Keratinocyte (primary cell): Measurements from ENCODE around the gene CCDC40. TPM values are rescaled to one million over a fixed set of nuclear protein-coding genes. Genes with fewer than 3 reads are reported as not detected.

Experiments used
- DNase-seq: peaks from one replicate; pipeline ENCODE4 v3.0.0-alpha.2; 2011; ENCODE audit warnings: low read depth, missing footprints, low spot score
- FAIRE-seq: peaks from 2 replicates; lab custom pipeline; 2011; peaks lifted over from hg19 to GRCh38; lab: Jason Lieb, UNC
- H2AFZ ChIP-seq: 2 replicates; pipeline ENCODE4 v1.6.0; 2012; ENCODE audit warnings: low read length, control low read depth, inconsistent platforms; ENCODE audit not compliant: control insufficient read depth
- H3K27ac ChIP-seq: 2 replicates; pipeline ENCODE4 v1.5.1; 2011; ENCODE audit warnings: low read length; ENCODE audit not compliant: control insufficient read depth, insufficient read depth
- H3K27me3 ChIP-seq: 3 replicates; pipeline ENCODE4 v1.6.0; 2011; ENCODE audit warnings: low read length; ENCODE audit not compliant: control insufficient read depth, insufficient read depth; ENCODE audit errors: extremely low read depth
- H3K36me3 ChIP-seq, 2 experiments: 2 replicates in 1 of 2; 3 replicates in 1 of 2; pipeline ENCODE4 v1.5.1; 2011; ENCODE audit warnings: low read length in 2 of 2, mild to moderate bottlenecking in 1 of 2; ENCODE audit not compliant: control insufficient read depth in 2 of 2, insufficient read depth in 2 of 2; ENCODE audit errors: extremely low read depth in 1 of 2
- H3K4me1 ChIP-seq: 3 replicates; pipeline ENCODE4 v1.5.1; 2011; ENCODE audit warnings: low read length; ENCODE audit not compliant: control insufficient read depth, insufficient read depth; ENCODE audit errors: extremely low read depth
- H3K4me2 ChIP-seq: 3 replicates; pipeline ENCODE4 v1.6.0; 2011; ENCODE audit warnings: low read depth, low read length; ENCODE audit not compliant: control insufficient read depth, insufficient read depth; ENCODE audit errors: extremely low read depth
- H3K4me3 ChIP-seq, 3 experiments: fragments of 200-600 bp in 1 of 3; sonication (generic) in 1 of 3; 2 replicates in 2 of 3; 3 replicates in 1 of 3; pipeline ENCODE4 v1.5.1; 2011 to 2016; ENCODE audit warnings: low read length in 3 of 3, mild to moderate bottlenecking in 3 of 3, control low read depth in 2 of 3, inconsistent platforms in 1 of 3, low read depth in 1 of 3, mixed read lengths in 1 of 3, mixed run types in 1 of 3, moderate library complexity in 1 of 3; ENCODE audit not compliant: control insufficient read depth in 2 of 3, insufficient read depth in 2 of 3; ENCODE audit errors: extremely low read depth in 1 of 3
- H3K79me2 ChIP-seq: 2 replicates; pipeline ENCODE4 v1.6.0; 2012; ENCODE audit warnings: low read length; ENCODE audit not compliant: control insufficient read depth, insufficient read depth
- H3K9ac ChIP-seq: 3 replicates; pipeline ENCODE4 v1.6.0; 2011; ENCODE audit warnings: low read length; ENCODE audit not compliant: control insufficient read depth, insufficient read depth; ENCODE audit errors: extremely low read depth
- H3K9me1 ChIP-seq: 3 replicates; pipeline ENCODE4 v1.6.0; 2011; ENCODE audit warnings: low read length; ENCODE audit not compliant: control insufficient read depth, insufficient read depth; ENCODE audit errors: extremely low read depth
- H3K9me3 ChIP-seq: 2 replicates; pipeline ENCODE4 v1.5.1; 2012; ENCODE audit warnings: low read depth, low read length; ENCODE audit not compliant: control insufficient read depth
- H4K20me1 ChIP-seq: 3 replicates; pipeline ENCODE4 v1.6.0; 2011; ENCODE audit warnings: low read length; ENCODE audit not compliant: control insufficient read depth, insufficient read depth; ENCODE audit errors: extremely low read depth
- CTCF ChIP-seq, 3 experiments: IDR thresholded peaks in 1 of 3; conservative IDR thresholded peaks in 1 of 3; optimal IDR thresholded peaks in 1 of 3; 2 replicates in 2 of 3; 3 replicates in 1 of 3; pipeline versions ENCODE3 to v1.5.1; 2011; ENCODE audit warnings: low read length in 3 of 3, mild to moderate bottlenecking in 3 of 3, moderate library complexity in 2 of 3, control low read depth in 1 of 3, inconsistent platforms in 1 of 3; ENCODE audit not compliant: insufficient read depth in 2 of 3; ENCODE audit errors: extremely low read depth in 1 of 3
- EZH2 ChIP-seq: IDR thresholded peaks from one replicate; pipeline ENCODE4 v1.6.1; 2012; ENCODE audit warnings: inconsistent platforms, mild to moderate bottlenecking, low read length, moderate library complexity
- dilution Hi-C: fragments of 300-500 bp; cut with MboI; formaldehyde crosslinking; loops from one replicate; pipeline ENCODE4 v1.7.0; 2020; ENCODE audit warnings: low sequenced_read_pairs; ENCODE audit not compliant: extremely low pct_ligation_motif_present
- polyA plus RNA-seq, 5 experiments: library from polyadenylated mRNA; depleted of rRNA in 3 of 5; stranded (reverse) in 3 of 5; stranded (forward) in 1 of 5; unstranded in 1 of 5; fragments of >200 nt; gene quantifications; 1 replicate in 1 of 5; 2 replicates in 3 of 5; 3 replicates in 1 of 5; pipeline versions ENCODE4 v1.2.1 to v1.2.3, GENCODE V29; 2011 to 2012; ENCODE audit warnings: missing spikeins in 2 of 5, low read depth in 1 of 5, low replicate concordance in 1 of 5

CCDC40 gene
- polyA plus RNA-seq, 1 donor (not counting 4 experiments of a cell fraction or from before 2014, with no cell fraction given), result 2.4 TPM

GRCh38 chr17:80115159-80115558 is 78.7 kb downstream of the CCDC40 start:
- H3K4me3 ChIP-seq, result no peak overlapping the region
- no peaks in the 10 kb centered on the region for H3K9me1 ChIP-seq
- no peaks in the 10 kb centered on the region for H3K79me2 ChIP-seq
- DNase-seq, result no peak
- no peaks in the 10 kb centered on the region for H3K27me3 ChIP-seq
- H4K20me1 ChIP-seq, result no peaks in the 10 kb centered on the region
- H3K36me3 ChIP-seq, result no peaks in the 10 kb centered on the region
- no peaks in the 10 kb centered on the region for H3K4me1 ChIP-seq
- dilution Hi-C loops, result no loop called here
- no peak for FAIRE-seq
- TF ChIP-seq EZH2 (no peak), CTCF (optimal IDR thresholded peaks at IDR 0.05 in 1 of 3, IDR thresholded peaks at IDR 0.05 in 1 of 3, conservative IDR thresholded peaks at IDR 0.05 in 1 of 3; ENCODE audit: extremely low read depth in 1 of 3, insufficient read depth in 2 of 3, low read length in 3 of 3) (no peak)
- no peak overlapping the region for H3K9ac ChIP-seq
- no peaks in the 10 kb centered on the region for H3K9me3 ChIP-seq
- no peak overlapping the region for H2AFZ ChIP-seq
- no peak overlapping the region for H3K27ac ChIP-seq
- H3K4me2 ChIP-seq, result no peak overlapping the region

DNA sequence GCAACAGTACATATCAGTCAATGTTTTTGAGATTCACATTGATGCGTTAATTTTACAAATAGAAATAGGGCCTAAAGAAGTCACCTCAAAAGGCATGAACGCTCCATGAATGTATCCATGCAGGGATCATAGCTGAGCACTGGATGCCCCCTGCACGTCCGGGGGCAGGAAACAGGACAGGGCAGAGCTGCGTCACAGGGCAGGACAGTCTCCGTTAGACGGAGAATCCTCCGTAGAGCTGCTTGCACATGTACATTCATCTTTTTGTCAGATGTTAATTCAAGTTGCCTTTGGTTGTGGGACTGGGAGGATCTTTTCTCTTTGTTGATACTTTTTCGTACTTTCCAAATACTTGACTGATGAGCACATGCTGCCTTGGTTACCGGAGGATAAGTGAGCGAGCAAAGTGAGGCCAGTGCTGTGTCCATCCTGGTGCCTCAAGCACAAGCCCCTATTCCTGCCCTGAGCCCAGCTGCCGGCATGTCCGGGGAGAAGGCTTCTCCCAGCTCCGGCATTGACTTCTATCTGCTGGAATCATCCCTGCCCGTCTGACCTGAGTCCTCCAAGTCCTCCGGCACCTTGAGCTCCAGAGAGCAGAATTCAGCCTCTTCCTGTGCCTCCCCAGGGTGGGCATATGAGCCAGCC is 80.0 kb downstream of the CCDC40 start:
- no peak overlapping the region for H3K27ac ChIP-seq
- dilution Hi-C loops, result no loop called here
- no peak for FAIRE-seq

More for the DNA sequence above, 80.0 kb downstream of the CCDC40 start:
- no peak for TF ChIP-seq EZH2
- Histone ChIP-seq H4K20me1 (no peaks in the 10 kb centered on the region), H3K36me3 (no peaks in the 10 kb centered on the region), H3K27me3 (no peaks in the 10 kb centered on the region), H3K4me2 (no peak overlapping the region), H3K9ac (no peak overlapping the region), H3K4me3 (no peak overlapping the region), H3K9me3 (no peaks in the 10 kb centered on the region), H2AFZ (no peak overlapping the region), H3K9me1 (no peaks in the 10 kb centered on the region), H3K4me1 (no peaks in the 10 kb centered on the region), H3K79me2 (no peaks in the 10 kb centered on the region)
- no peak for DNase-seq
